NCI-H1048 (cell line): Measurements from ENCODE around the gene RPS6KC1.
"Not testable (repeated sequence)": the region's sequence is repeated elsewhere in the genome, so short reads cannot be mapped to it uniquely, and the experiment has no call there.

Experiments
- DNase-seq: peaks from one replicate; lab custom pipeline; 2025; lab: John Stamatoyannopoulos, UW

RPS6KC1 gene

GRCh38 chr1:213051127-213051880 lies at the start of gene RPS6KC1:
RPS6KC1 (plus strand) TSS chr1:213051241; CDS start chr1:213051405, 164 bp downstream.
- peak; percentile 58 for DNase-seq

- no peak for DNase-seq
Measured at GRCh38 chr1:213003256-213003655, 47.8 kb upstream of the RPS6KC1 start.

DNA sequence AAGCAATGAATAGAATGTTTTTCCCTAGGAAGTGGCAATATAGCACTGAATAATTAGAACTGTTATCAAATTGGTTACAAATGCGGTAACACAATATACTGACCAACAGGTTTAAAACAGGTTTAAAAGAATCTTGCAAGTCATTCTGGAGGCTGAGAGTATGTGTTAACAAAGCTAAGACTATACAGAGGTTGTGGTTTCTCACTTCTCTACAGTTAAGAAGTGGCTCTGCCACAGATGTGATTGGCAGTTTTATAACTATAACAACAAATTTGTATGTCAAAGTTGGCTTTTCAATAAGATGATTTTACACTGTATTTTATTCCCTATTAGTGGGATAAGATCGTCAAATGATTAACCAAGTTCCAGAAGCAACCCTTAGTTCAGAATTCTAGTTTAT lies 42.5 kb upstream of the RPS6KC1 start:
- no peak for DNase-seq

- DNase-seq = no peak
Measured at GRCh38 chr1:213014642-213015041, 36.4 kb upstream of the RPS6KC1 start.

- peak; percentile 97 for DNase-seq
Measured at GRCh38 chr1:213015099-213016050, 35.7 kb upstream of the RPS6KC1 start, which contains the start of gene ANGEL2. ANGEL2 (minus strand) TSS chr1:213015867; CDS start chr1:213015671, 196 bp downstream.

- DNase-seq = no peak
Measured at GRCh38 chr1:213017447-213018273, 33.4 kb upstream of the RPS6KC1 start.

DNA sequence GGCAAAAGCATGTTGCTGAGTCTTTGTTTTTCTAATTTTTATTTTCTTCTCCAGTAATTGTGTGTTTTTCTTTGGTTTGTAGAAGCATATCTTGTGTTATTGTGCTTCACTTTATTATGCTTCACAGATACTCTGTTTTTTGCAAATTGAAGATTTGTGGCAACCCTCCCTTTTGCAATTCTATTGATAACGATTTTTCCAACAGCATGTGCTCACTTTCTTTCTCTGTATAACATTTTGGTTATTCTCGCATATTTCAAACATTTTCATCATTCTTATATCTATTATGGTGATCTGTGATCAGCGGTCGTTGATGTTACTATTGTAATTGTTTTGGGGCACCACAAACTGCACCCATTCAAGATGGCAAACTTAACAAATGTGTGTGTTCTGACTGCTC lies 31.6 kb upstream of the RPS6KC1 start:
- DNase-seq = no peak

DNA sequence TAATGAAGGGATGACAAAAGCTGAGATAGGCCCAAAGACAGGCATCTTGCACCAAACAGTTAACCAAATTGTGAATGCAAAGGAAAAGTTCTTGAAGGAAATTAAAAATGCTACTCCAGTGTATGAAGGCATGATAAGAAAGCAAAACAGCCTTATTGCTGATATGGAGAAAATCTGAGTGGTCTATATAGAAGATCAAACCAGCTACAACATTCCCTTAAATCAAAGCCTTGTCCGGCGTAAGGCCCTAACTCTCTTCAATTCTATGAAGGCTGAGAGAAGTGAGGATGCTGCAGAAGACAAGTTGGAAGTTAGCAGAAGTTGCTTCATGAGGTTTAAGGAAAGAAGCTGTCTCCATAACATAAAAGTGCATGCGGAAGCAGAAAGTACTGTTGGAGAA lies 31.0 kb upstream of the RPS6KC1 start:
- no peak for DNase-seq

- DNase-seq = not testable (repeated sequence)
Measured at GRCh38 chr1:213027024-213027423, 24.0 kb upstream of the RPS6KC1 start.

DNA sequence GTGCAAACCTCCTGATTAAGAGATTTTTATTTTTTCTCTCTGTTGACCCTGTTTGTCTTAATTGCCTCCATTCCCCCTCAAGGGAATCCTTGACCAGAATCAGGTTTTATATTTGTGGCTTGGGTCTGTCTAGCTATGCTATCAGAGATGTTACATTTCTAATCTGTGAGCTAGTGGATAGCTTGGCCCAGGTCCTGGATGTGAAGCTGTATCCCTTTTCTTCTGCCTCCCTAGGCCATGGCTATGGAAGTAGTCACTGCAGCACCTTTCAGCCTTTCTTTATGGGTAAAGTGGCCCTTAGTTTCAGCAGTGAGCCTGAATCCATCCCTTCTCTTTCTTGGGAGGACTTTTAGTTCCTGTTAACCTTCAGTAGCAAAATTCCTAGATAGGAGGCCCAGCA lies 18.4 kb upstream of the RPS6KC1 start:
- no peak for DNase-seq

DNA sequence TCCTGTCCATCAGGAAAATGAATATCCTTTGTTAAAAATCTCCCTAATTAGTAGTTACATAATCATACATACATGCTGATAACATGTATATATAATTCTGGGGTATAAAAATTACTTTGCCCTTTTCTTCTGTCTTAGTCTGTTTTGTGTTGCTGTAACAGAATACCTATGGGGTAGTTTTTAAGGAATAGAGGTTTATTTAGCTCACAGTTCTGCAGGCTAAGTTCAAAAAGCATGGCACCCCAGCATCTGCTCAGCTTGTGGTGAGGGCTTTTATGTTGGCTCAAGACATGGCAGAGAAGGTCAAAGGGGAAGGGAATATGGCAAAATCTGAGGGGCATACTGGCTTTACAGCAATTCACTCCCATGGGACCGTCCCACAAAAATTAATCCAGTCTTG lies 16.3 kb upstream of the RPS6KC1 start:
- no peak for DNase-seq

DNA sequence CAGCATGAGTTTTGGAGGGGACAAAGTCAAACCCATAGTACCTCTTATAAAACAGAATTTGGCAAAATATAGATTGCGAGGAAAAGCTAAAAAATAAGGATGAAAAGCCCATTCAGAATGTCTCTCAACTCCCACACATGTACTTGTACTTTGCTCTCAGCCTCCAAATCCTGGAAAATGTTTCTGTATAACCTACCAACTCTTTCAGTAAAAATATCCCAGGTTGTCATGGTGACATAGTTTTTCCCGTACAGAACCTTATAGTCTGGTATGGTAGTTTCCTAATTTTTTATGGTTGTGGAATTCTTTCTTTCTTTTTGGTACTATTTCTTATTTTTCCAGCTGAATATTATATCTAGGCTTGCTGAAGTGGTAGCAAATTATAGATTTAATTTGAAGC lies 15.5 kb upstream of the RPS6KC1 start:
- DNase-seq = no peak

- peak; percentile 65 for DNase-seq
Measured at GRCh38 chr1:213041443-213041842, 9.6 kb upstream of the RPS6KC1 start.

DNA sequence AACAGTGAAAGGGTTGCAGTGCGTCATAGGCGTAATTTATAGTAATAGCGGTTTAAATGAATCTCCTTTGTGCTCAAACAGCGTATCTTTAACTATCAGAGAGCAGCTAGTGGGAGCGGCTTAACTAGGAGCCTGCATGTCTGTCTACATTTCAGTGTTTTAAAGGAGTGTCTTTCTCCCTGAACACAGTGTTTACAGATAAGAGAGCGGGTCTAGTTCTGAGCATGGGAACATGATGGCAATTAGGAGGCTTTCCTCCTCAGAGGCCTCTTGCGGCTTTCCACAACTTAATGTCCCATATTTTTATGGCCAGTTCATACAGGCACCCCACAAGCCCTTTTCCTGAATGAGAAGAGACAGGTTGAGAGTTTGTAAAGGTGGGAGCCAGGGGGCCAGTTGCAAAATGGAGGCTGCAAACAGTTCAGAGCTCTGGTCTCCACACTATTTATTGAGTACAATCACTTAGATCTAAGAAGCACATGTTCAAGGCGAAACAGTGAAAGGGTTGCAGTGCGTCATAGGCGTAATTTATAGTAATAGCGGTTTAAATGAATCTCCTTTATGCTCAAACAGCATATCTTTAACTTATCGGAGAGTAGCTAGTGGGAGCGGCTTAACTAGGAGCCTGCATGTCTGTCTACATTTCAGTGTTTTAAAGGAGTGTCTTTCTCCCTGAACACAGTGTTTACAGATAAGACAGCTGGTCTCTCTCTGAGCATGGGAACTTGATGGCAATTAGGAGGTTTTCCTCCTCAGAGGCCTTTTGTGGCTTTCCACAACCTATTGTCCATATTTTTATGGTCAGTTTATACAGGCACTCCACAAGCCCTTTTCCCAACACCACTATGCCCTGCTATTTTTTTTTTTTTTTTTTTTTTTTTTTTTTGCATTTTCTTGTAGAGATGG lies 5.5 kb upstream of the RPS6KC1 start:
- DNase-seq = not testable (repeated sequence)

- DNase-seq = no peak
Measured at GRCh38 chr1:213049232-213049631, 1.8 kb upstream of the RPS6KC1 start.

GRCh38 chr1:213050745-213051126 lies 305 bp upstream of the RPS6KC1 start:
- no peak for DNase-seq

DNA sequence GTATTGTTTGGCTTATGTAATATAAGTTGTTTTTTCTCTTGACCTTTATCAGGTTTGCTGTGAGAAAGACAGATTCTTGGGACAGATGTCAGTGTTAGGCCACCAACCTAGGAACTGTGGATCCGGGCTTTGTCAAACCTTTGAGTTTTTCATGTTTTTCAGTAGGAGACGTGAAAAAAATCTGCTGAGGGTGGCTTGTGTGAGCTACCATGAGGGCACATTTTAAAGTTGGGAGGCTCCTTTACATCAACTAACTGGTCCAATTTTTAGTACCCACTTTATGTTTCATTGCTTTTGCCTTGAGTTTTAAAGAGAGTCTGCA lies 801 bp downstream of the RPS6KC1 start:
- DNase-seq = no peak

GRCh38 chr1:213053455-213053854 lies 2.4 kb downstream of the RPS6KC1 start:
- DNase-seq = no peak

DNA sequence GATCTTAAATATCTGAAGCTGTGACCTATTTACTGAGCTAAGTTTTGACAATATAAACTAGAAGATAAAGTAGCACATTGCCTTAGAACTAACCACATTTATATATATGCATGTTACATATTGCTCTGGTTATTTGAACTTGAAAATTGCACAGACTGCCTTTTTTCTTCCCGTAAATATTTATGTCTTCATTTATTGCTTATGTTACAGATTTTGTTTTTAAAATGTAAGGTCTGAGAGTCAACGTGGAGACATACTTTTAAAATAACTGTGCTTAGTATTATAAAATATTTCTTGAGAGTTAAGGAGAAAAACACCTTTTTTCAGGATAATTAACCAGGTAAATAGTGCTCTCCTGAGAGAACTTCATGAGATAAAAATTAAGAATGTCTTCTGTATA lies 3.1 kb downstream of the RPS6KC1 start:
- no peak for DNase-seq

- no peak for DNase-seq
Measured at GRCh38 chr1:213054733-213055591, 3.9 kb downstream of the RPS6KC1 start.
